Dermis microvascular lymphatic vessel endothelial cell (primary cell): Measurements from ENCODE around the gene CENPVL1. TPM values are rescaled to one million over a fixed set of nuclear protein-coding genes. Genes with fewer than 3 reads are reported as not detected.

ENCODE experiments used
- total RNA-seq: library from RNA; depleted of rRNA; stranded (reverse); fragments of >200 nt; gene quantifications from 2 replicates; pipeline ENCODE4 v1.2.1, GENCODE V29; 2014

CENPVL1 gene
- total RNA-seq, 1 donor from 2014 or later, result not detected

Other genes with a start within 250 kb of the CENPVL1 start
- 0.51 TPM in 2 replicates for gene NUDT11, start 213.9 kb upstream of the CENPVL1 start, total RNA-seq
- gene CENPVL3, start 91.6 kb upstream of the CENPVL1 start, total RNA-seq, result not detected in 2 replicates
- not detected in 2 replicates for gene CENPVL2, start 27.7 kb upstream of the CENPVL1 start, total RNA-seq
- gene GSPT2, start 32.9 kb downstream of the CENPVL1 start, total RNA-seq, result 3.2 and 3.9 TPM in 2 replicates
- 47.0 and 84.8 TPM in 2 replicates for gene MAGED1, start 183.1 kb downstream of the CENPVL1 start, total RNA-seq